ENCODE results near the gene GALNT16.

The GALNT16 gene

GRCh38 chr14:69344171-69344570, 84.2 kb downstream of the GALNT16 start:
- TF ChIP-seq SIN3A (IDR thresholded peaks at IDR 0.05; ENCODE audit: borderline replicate concordance, insufficient read depth, low read length), result no peak
- TF ChIP-seq REST (IDR thresholded peaks at IDR 0.05; ENCODE audit: insufficient read depth in 1 of 2, low read depth in 2 of 2, low read length in 2 of 2), result no peak
- no peak for TF ChIP-seq TAF1 (IDR thresholded peaks at IDR 0.05; ENCODE audit: borderline replicate concordance, insufficient read depth, low read length)
- no peak for TF ChIP-seq POLR2AphosphoS5 (IDR thresholded peaks at IDR 0.05; ENCODE audit: low read depth, low read length)
- no peak for TF ChIP-seq FOXP2 (optimal IDR thresholded peaks at IDR 0.05; ENCODE audit: borderline replicate concordance, extremely low read depth, extremely low read length, insufficient read depth)

GRCh38 chr14:69345402-69345801, 85.4 kb downstream of the GALNT16 start:
- TF ChIP-seq TAF1 (IDR thresholded peaks at IDR 0.05; ENCODE audit: borderline replicate concordance, insufficient read depth, low read length) (no peak), SIN3A (IDR thresholded peaks at IDR 0.05; ENCODE audit: borderline replicate concordance, insufficient read depth, low read length) (no peak), REST (IDR thresholded peaks at IDR 0.05; ENCODE audit: insufficient read depth in 1 of 2, low read depth in 2 of 2, low read length in 2 of 2) (no peak), POLR2AphosphoS5 (IDR thresholded peaks at IDR 0.05; ENCODE audit: low read depth, low read length) (no peak), FOXP2 (optimal IDR thresholded peaks at IDR 0.05; ENCODE audit: borderline replicate concordance, extremely low read depth, extremely low read length, insufficient read depth) (no peak)

GRCh38 chr14:69346710-69347109, 86.8 kb downstream of the GALNT16 start:
- TF ChIP-seq REST (IDR thresholded peaks at IDR 0.05; ENCODE audit: insufficient read depth in 1 of 2, low read depth in 2 of 2, low read length in 2 of 2) (no peak), SIN3A (IDR thresholded peaks at IDR 0.05; ENCODE audit: borderline replicate concordance, insufficient read depth, low read length) (no peak), TAF1 (IDR thresholded peaks at IDR 0.05; ENCODE audit: borderline replicate concordance, insufficient read depth, low read length) (no peak), FOXP2 (optimal IDR thresholded peaks at IDR 0.05; ENCODE audit: borderline replicate concordance, extremely low read depth, extremely low read length, insufficient read depth) (no peak), POLR2AphosphoS5 (IDR thresholded peaks at IDR 0.05; ENCODE audit: low read depth, low read length) (no peak)

- TF ChIP-seq FOXP2 (optimal IDR thresholded peaks at IDR 0.05; ENCODE audit: borderline replicate concordance, extremely low read depth, extremely low read length, insufficient read depth) (no peak), REST (IDR thresholded peaks at IDR 0.05; ENCODE audit: insufficient read depth in 1 of 2, low read depth in 2 of 2, low read length in 2 of 2) (no peak), SIN3A (IDR thresholded peaks at IDR 0.05; ENCODE audit: borderline replicate concordance, insufficient read depth, low read length) (no peak), TAF1 (IDR thresholded peaks at IDR 0.05; ENCODE audit: borderline replicate concordance, insufficient read depth, low read length) (no peak), POLR2AphosphoS5 (IDR thresholded peaks at IDR 0.05; ENCODE audit: low read depth, low read length) (no peak)
Measured at GRCh38 chr14:69349091-69349777, 89.3 kb downstream of the GALNT16 start.

All from PFSK-1 (cell line).